HL-60 (cell line): Measurements from ENCODE around the gene BLVRA.

Source experiments
- CTCF ChIP-seq: IDR thresholded peaks from one replicate; pipeline ENCODE4 v1.5.1; 2011; ENCODE audit warnings: low read length, control low read depth, inconsistent platforms; ENCODE audit not compliant: insufficient read depth
- GABPA ChIP-seq: IDR thresholded peaks from 2 replicates; pipeline ENCODE4 v1.6.1; 2012; ENCODE audit warnings: low read depth
- POLR2AphosphoS5 ChIP-seq: IDR thresholded peaks from 2 replicates; pipeline ENCODE4 v1.6.1; 2012; ENCODE audit warnings: low read depth
- SPI1 ChIP-seq: IDR thresholded peaks from 2 replicates; pipeline ENCODE4 v1.6.1; 2012; ENCODE audit warnings: low read depth, mild to moderate bottlenecking, borderline replicate concordance

GRCh38 chr7:43737467-43738127 is 20.9 kb upstream of the BLVRA start:
- TF ChIP-seq CTCF (no peak), POLR2AphosphoS5 (no peak), SPI1 (no peak), GABPA (no peak)
